Mucosa of descending colon (tissue), 3 donors: ENCODE results near the gene TPRKB. TPM values are rescaled to one million over a fixed set of nuclear protein-coding genes. Genes with fewer than 3 reads are reported as not detected.

Source experiments
- ATAC-seq: fragments of 200-7000 bp; cut with Tn5 transposase; one replicate; pipeline ENCODE4 v1.9.1; 2020; ENCODE audit warnings: mild to moderate bottlenecking, moderate library complexity
- DNase-seq, 3 donors: peaks; one replicate each; pipeline ENCODE4 v3.0.0-alpha.2; 2020
- H3K36me3 ChIP-seq: fragments of 200-600 bp; one replicate; pipeline ENCODE4 v1.8.0; 2021; ENCODE audit warnings: low read depth, mild to moderate bottlenecking
- H3K4me1 ChIP-seq: fragments of 200-600 bp; one replicate; pipeline ENCODE4 v1.8.0; 2021; ENCODE audit warnings: low read depth, mild to moderate bottlenecking
- H3K4me3 ChIP-seq: fragments of 200-600 bp; one replicate; pipeline ENCODE4 v1.8.0; 2021; ENCODE audit warnings: mild to moderate bottlenecking
- H3K9me3 ChIP-seq: fragments of 200-600 bp; one replicate; pipeline ENCODE4 v1.8.0; 2021; ENCODE audit warnings: mild to moderate bottlenecking
- CTCF ChIP-seq: fragments of 200-600 bp; IDR thresholded peaks from one replicate; pipeline ENCODE4 v1.8.0; 2022; ENCODE audit warnings: antibody characterized with exemption, mild to moderate bottlenecking
- intact Hi-C, 2 donors: fragments of 100-400 bp; cut with DNase I in 1 of 2; cut with micrococcal nuclease in 1 of 2; formaldehyde crosslinking; loops; one replicate each; pipeline versions ENCODE4 v1.11.0 to v1.11.1; 2022; cut with DNase I, micrococcal nuclease
- total RNA-seq, 3 donors: library from RNA; stranded (reverse); fragmentation: NEBNext Ultra II Directional in 2 of 3; extraction: Animal tissue kit (Norgen Biotek cat#: 25700) in 2 of 3; gene quantifications; one replicate each; pipeline versions ENCODE4 v1.2.1 to v1.2.4, GENCODE V29; 2021 to 2023
- donor health status: DM: no; HTN: no; CAD: no; lungs with moderate emphysema.
- donor health status: DM: no; HTN: no; CAD: no.
- donor health status: DM: no; HTN: yes; CAD: no.

The TPRKB gene
- total RNA-seq, 3 donors from 2014 or later: 22.3 to 33.5 (median 23.9) TPM

GRCh38 chr2:73746877-73747208, 9.7 kb upstream of the TPRKB start:
- DNase-seq (no peak), ATAC-seq (no peak)
- Histone ChIP-seq H3K4me3 (no peak overlapping the region), H3K4me1 (no peaks in the 10 kb centered on the region), H3K36me3 (no peaks in the 10 kb centered on the region), H3K9me3 (no peaks in the 10 kb centered on the region)
- intact Hi-C loops: no loop called here
- TF ChIP-seq CTCF: no peak

- intact Hi-C loops: no loop called here
- Histone ChIP-seq H3K36me3 (no peaks in the 10 kb centered on the region), H3K4me1 (no peaks in the 10 kb centered on the region), H3K4me3 (no peak overlapping the region), H3K9me3 (no peaks in the 10 kb centered on the region)
- TF ChIP-seq CTCF: no peak
- ATAC-seq: no peak
- no peak for DNase-seq
These were observed 9.1 kb upstream of the TPRKB start for GRCh38 chr2:73746015-73746876.

GRCh38 chr2:73740767-73741166, 3.6 kb upstream of the TPRKB start:
- no peak for ATAC-seq

GRCh38 chr2:73739101-73739500, 2.0 kb upstream of the TPRKB start:
- no peaks in the 10 kb centered on the region for H3K36me3 ChIP-seq
- H3K4me1 ChIP-seq: peaks cover 8% of the 10 kb centered on the region
- TF ChIP-seq CTCF: no peak
- ATAC-seq: no peak
- no peak for DNase-seq
- intact Hi-C loops: no loop called here
- no peaks in the 10 kb centered on the region for H3K9me3 ChIP-seq
- H3K4me3 ChIP-seq: no peak overlapping the region

More at GRCh38 chr2:73740767-73741166, 3.6 kb upstream of the TPRKB start:
- no peak for TF ChIP-seq CTCF
- Histone ChIP-seq H3K9me3 (no peaks in the 10 kb centered on the region), H3K4me1 (peaks cover 8% of the 10 kb centered on the region), H3K36me3 (no peaks in the 10 kb centered on the region), H3K4me3 (no peak overlapping the region)
- intact Hi-C loops: no loop called here
- DNase-seq: no peak

GRCh38 chr2:73736378-73736777, 767 bp downstream of the TPRKB start:
- DNase-seq (no peak), ATAC-seq (no peak)
- no peak for TF ChIP-seq CTCF
- H3K36me3 ChIP-seq: no peaks in the 10 kb centered on the region
- intact Hi-C loops: no loop called here
- H3K4me3 ChIP-seq: peak overlapping the region; percentile 50
- H3K4me1 ChIP-seq: peaks cover 8% of the 10 kb centered on the region
- H3K9me3 ChIP-seq: no peaks in the 10 kb centered on the region
